HepG2 (cell line): ENCODE data around the gene PCDHGA5. TPM values are rescaled to one million over a fixed set of nuclear protein-coding genes. Genes with fewer than 3 reads are reported as not detected.

Source experiments
- AFF4 ChIP-seq: sonication (generic); formaldehyde crosslinking; IDR thresholded peaks from 2 replicates; pipeline ENCODE4 v1.4.0; 2020; ENCODE audit warnings: missing genetic modification reagents
- ARHGAP35 ChIP-seq: sonication (generic); formaldehyde crosslinking; IDR thresholded peaks from 2 replicates; pipeline ENCODE4 v1.9.0; 2022; ENCODE audit warnings: mild to moderate bottlenecking, inconsistent platforms, moderate library complexity, missing genetic modification reagents, borderline replicate concordance
- ATAD3A ChIP-seq: sonication (generic); formaldehyde crosslinking; IDR thresholded peaks from 2 replicates; pipeline ENCODE4 v1.4.0; 2020; ENCODE audit warnings: missing genetic modification reagents
- ATF6 ChIP-seq: sonication (generic); formaldehyde crosslinking; conservative IDR thresholded peaks from 2 replicates; pipeline ENCODE4 v1.4.0; 2020; ENCODE audit warnings: missing genetic modification reagents
- ELF1 ChIP-seq: sonication (generic); formaldehyde crosslinking; IDR thresholded peaks from 2 replicates; pipeline ENCODE4 v1.4.0; 2020; ENCODE audit warnings: missing genetic modification reagents
- HIC2 ChIP-seq: sonication (generic); formaldehyde crosslinking; IDR thresholded peaks from 2 replicates; pipeline ENCODE4 v1.9.0; 2022; ENCODE audit warnings: low read depth, missing genetic modification reagents
- JUN ChIP-seq: sonication (generic); formaldehyde crosslinking; IDR thresholded peaks from 2 replicates; pipeline ENCODE4 v1.4.0; 2020; ENCODE audit warnings: mild to moderate bottlenecking, missing genetic modification reagents
- KAT8 ChIP-seq: IDR thresholded peaks from 2 replicates; pipeline ENCODE4 v1.6.1; 2016; ENCODE audit warnings: missing genetic modification reagents, missing compliant biosample characterization
- KLF12 ChIP-seq: sonication (generic); formaldehyde crosslinking; IDR thresholded peaks from 2 replicates; pipeline ENCODE4 v1.4.0; 2020; ENCODE audit warnings: missing genetic modification reagents, borderline replicate concordance
- MNT ChIP-seq: fragments of 450-650 bp; IDR thresholded peaks from 2 replicates; pipeline ENCODE4 v1.6.1; 2016
- NFE2 ChIP-seq: sonication (generic); formaldehyde crosslinking; IDR thresholded peaks from 2 replicates; pipeline ENCODE4 v1.4.0; 2020; ENCODE audit warnings: missing genetic modification reagents
- SOX6 ChIP-seq, 2 experiments: fragments of 450-650 bp in 1 of 2; sonication (generic) in 1 of 2; formaldehyde crosslinking in 1 of 2; IDR thresholded peaks; 2 replicates each; pipeline versions ENCODE4 v1.4.0 to v1.6.1; 2017 to 2020; ENCODE audit warnings: antibody characterized with exemption in 1 of 2, mild to moderate bottlenecking in 1 of 2, missing genetic modification reagents in 1 of 2
- SSRP1 ChIP-seq: IDR thresholded peaks from 2 replicates; pipeline ENCODE4 v1.6.1; 2016; ENCODE audit warnings: control low read depth
- TP53 ChIP-seq: sonication (generic); formaldehyde crosslinking; conservative IDR thresholded peaks from 2 replicates; pipeline ENCODE4 v1.4.0; 2020; ENCODE audit warnings: missing genetic modification reagents
- ZBTB7A ChIP-seq: sonication (generic); formaldehyde crosslinking; IDR thresholded peaks from 2 replicates; pipeline ENCODE4 v1.8.0; 2022; ENCODE audit warnings: mild to moderate bottlenecking, missing genetic modification reagents
- ZNF18 ChIP-seq: sonication (generic); formaldehyde crosslinking; IDR thresholded peaks from 2 replicates; pipeline ENCODE4 v1.8.0; 2022; ENCODE audit warnings: mild to moderate bottlenecking, missing genetic modification reagents; ENCODE audit not compliant: insufficient replicate concordance
- ZNF24 ChIP-seq: fragments of 450-650 bp; IDR thresholded peaks from 2 replicates; pipeline ENCODE4 v1.6.1; 2017; ENCODE audit warnings: antibody characterized with exemption, mild to moderate bottlenecking
- ZNF343 ChIP-seq: sonication (generic); formaldehyde crosslinking; IDR thresholded peaks from 2 replicates; pipeline ENCODE4 v1.4.0; 2020; ENCODE audit warnings: mild to moderate bottlenecking, missing genetic modification reagents
- polyA plus RNA-seq, 8 experiments: library from polyadenylated mRNA; depleted of rRNA in 3 of 8; stranded (reverse) in 7 of 8; unstranded in 1 of 8; fragments of >200 nt; fragmentation: Illumina TruSeq in 4 of 8; extraction: Trizol in 4 of 8; gene quantifications; 2 replicates each; pipeline versions ENCODE4 v1.2.1 to v1.2.3, GENCODE V29; 2011 to 2016; ENCODE audit warnings: low read depth in 4 of 8, missing spikeins in 1 of 8, mixed read lengths in 1 of 8; ENCODE audit not compliant: insufficient read depth in 1 of 8
- total RNA-seq, 5 experiments: library from RNA; depleted of rRNA; stranded (reverse); fragments of >200 nt; fragmentation: Illumina TruSeq; extraction: Trizol; gene quantifications; 2 replicates each; pipeline ENCODE4 v1.2.3, GENCODE V29; 2016; ENCODE audit warnings: low read depth in 1 of 5

PCDHGA5 gene
- total and polyA plus RNA-seq, 2 of the 13 experiments (the other 11 are each of a cell fraction or from before 2014, with no cell fraction given): 0.27 to 0.32 TPM

- TF ChIP-seq AFF4 (CRISPR knock-in tag) (no peak), JUN (CRISPR knock-in tag) (no peak), NFE2 (CRISPR knock-in tag) (no peak), ATF6 (CRISPR knock-in tag) (no peak), KLF12 (CRISPR knock-in tag) (no peak), TP53 (no peak), ZNF24 (no peak), ZNF343 (CRISPR knock-in tag) (no peak), ARHGAP35 (no peak), MNT (no peak), SOX6 (IDR thresholded peaks at IDR 0.05) (no peak), SOX6 (CRISPR knock-in tag; IDR thresholded peaks at IDR 0.05) (no peak), ZBTB7A (CRISPR knock-in tag) (no peak), HIC2 (no peak), KAT8 (CRISPR knock-in tag) (peak; percentile 64; the same call in 1 of the 2 replicates), ATAD3A (CRISPR knock-in tag) (no peak), ELF1 (CRISPR knock-in tag) (peak; percentile 48; the same call in 1 of the 2 replicates), ZNF18 (CRISPR knock-in tag) (no peak), SSRP1 (CRISPR knock-in tag) (no peak)
Observed at GRCh38 chr5:141349917-141350619, 13.9 kb upstream of the PCDHGA5 start, which contains the start of gene PCDHGB1 (continued).
